ENCODE data around the gene TSPAN31. TPM values are rescaled to one million over a fixed set of nuclear protein-coding genes. Genes with fewer than 3 reads are reported as not detected.

Gene TSPAN31
- total and polyA plus RNA-seq, 9 of the 15 experiments (the other 6 are each of a cell fraction or from before 2014, with no cell fraction given): 11.3 to 26.4 (median 14.3) TPM

- TF ChIP-seq MNT (conservative IDR thresholded peaks at IDR 0.05): no peak
- TF ChIP-seq NR3C1 (CRISPR knock-in tag; IDR thresholded peaks at IDR 0.05): no peak
- TF ChIP-seq MAZ (CRISPR knock-in tag; conservative IDR thresholded peaks at IDR 0.05 in 1 of 2, IDR thresholded peaks at IDR 0.05 in 1 of 2): peak in 1 of 2 experiments; percentile 42; a peak in 2 of 4 replicates
- no peak for TF ChIP-seq CREB3 (tag; conservative IDR thresholded peaks at IDR 0.05; ENCODE audit: low read depth)
- TF ChIP-seq E2F8 (IDR thresholded peaks at IDR 0.05; ENCODE audit: low read depth, partially characterized antibody): peak; percentile 32
- TF ChIP-seq POLR2AphosphoS2 (IDR thresholded peaks at IDR 0.05; ENCODE audit: low read length): peak; percentile 96
- no peak for TF ChIP-seq ZNF57 (CRISPR knock-in tag; IDR thresholded peaks at IDR 0.05)
- no peak; the same call in 1 of the 2 replicates for TF ChIP-seq CREB1 (IDR thresholded peaks at IDR 0.05)
- TF ChIP-seq CREB1 (CRISPR knock-in tag; IDR thresholded peaks at IDR 0.05): no peak
- peak; percentile 60; the same call in 1 of the 2 replicates for TF ChIP-seq ZBTB17 (CRISPR knock-in tag; IDR thresholded peaks at IDR 0.05)
- TF ChIP-seq PTBP1 (IDR thresholded peaks at IDR 0.05; ENCODE audit: low read depth, low read length): 0 out of 2 replicates have a peak, but pooled peaks have one; percentile 10
- TF ChIP-seq SUPT5H (IDR thresholded peaks at IDR 0.05): peak; percentile 74
- 0 out of 2 replicates have a peak, but pooled peaks have one; percentile 43 for TF ChIP-seq ZNF232 (CRISPR knock-in tag; IDR thresholded peaks at IDR 0.05)
- TF ChIP-seq E2F1 (CRISPR knock-in tag; IDR thresholded peaks at IDR 0.05): no peak
- peak; percentile 32 for TF ChIP-seq SNRNP70 (optimal IDR thresholded peaks at IDR 0.05; ENCODE audit: low read depth, low read length)
- TF ChIP-seq CTCF (IDR thresholded peaks at IDR 0.05 in 2 of 3, conservative IDR thresholded peaks at IDR 0.05 in 1 of 3; ENCODE audit: insufficient read depth in 2 of 3, low read depth in 1 of 3, low read length in 3 of 3): no peak
- peak; percentile 59 for TF ChIP-seq GABPA (tag; conservative IDR thresholded peaks at IDR 0.05; ENCODE audit: low read depth)
- TF ChIP-seq ZNF395 (CRISPR knock-in tag; IDR thresholded peaks at IDR 0.05): no peak
These were observed 644 bp downstream of the TSPAN31 start (continued) for GRCh38 chr12:57745485-57745881.

Data from K562 (cell line).